Measurements from ENCODE around the gene GRAP2. TPM values are rescaled to one million over a fixed set of nuclear protein-coding genes. Genes with fewer than 3 reads are reported as not detected.

Gene GRAP2
- total and polyA plus RNA-seq, 7 experiments from 2014 or later, result 55.2 to 156 (median 128) TPM

DNA sequence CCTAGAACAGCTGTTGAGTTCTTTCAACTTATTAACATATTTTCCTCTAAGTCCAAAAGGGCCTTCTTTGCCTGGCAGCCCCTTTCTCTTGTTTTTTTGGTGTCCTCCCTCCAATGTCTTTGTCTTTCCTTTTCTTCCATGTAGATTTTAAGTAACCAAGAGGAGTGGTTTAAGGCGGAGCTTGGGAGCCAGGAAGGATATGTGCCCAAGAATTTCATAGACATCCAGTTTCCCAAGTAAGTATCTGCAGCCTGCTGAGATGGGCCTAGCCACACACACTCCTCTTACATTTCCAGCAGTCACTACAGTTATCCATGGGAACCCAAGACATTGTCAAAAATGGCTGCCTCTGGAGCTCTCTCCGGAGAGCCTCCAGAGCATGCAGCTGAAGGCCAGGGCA is 54.8 kb downstream of the GRAP2 start:
- no peak for ATAC-seq
- no peaks in the 10 kb centered on the region for H3K27me3 Mint-ChIP-seq
- no peaks in the 10 kb centered on the region for H3K9me3 Mint-ChIP-seq
- intact Hi-C loops (cut with micrococcal nuclease), result no loop called here
- Histone ChIP-seq H3K27ac (ENCODE audit: low read depth, low read length) (peak overlapping the region; percentile 17), H3K4me3 (ENCODE audit: low read length) (no peak overlapping the region), H3K36me3 (ENCODE audit: control insufficient read depth in 2 of 3, insufficient read depth in 3 of 3, low read length in 3 of 3) (peaks cover 16 to 55% (median 20%) of the 10 kb centered on the region in 3 experiments), H3K9me3 (ENCODE audit: control insufficient read depth in 2 of 3, low read length in 3 of 3) (no peaks in the 10 kb centered on the region), H3K4me1 (ENCODE audit: control insufficient read depth in 2 of 2, insufficient read depth in 2 of 2, low read length in 2 of 2) (peaks cover 59 to 83% of the 10 kb centered on the region in 2 donors), H3K27me3 (ENCODE audit: control insufficient read depth in 2 of 2, insufficient read depth in 2 of 2, low read length in 2 of 2) (no peaks in the 10 kb centered on the region)
- peaks cover 37 to 70% (median 52%) of the 10 kb centered on the region in 5 donors for H3K36me3 Mint-ChIP-seq
- peaks cover 68 to 97% (median 89%) of the 10 kb centered on the region in 7 donors for H3K4me1 Mint-ChIP-seq
- peak overlapping the region in 6 of 10 donors; percentile 6 to 80 (median 34) for H3K4me3 Mint-ChIP-seq
- peak overlapping the region in 7 of 9 donors; percentile 21 to 98 (median 88) for H3K27ac Mint-ChIP-seq
- DNase-seq, result no peak
- CTCF ChIA-PET, result interaction anchor here (0.6 to 1.2 kb wide), 2 partner anchors 69 to 71 kb away, joined by 3 to 7 read pairs; no protein-coding TSS in a partner anchor
- POLR2A ChIA-PET, result interaction anchor here (0.6 kb wide), 1 partner anchor 179 kb away, joined by 3 read pairs; no protein-coding TSS in a partner anchor

DNA sequence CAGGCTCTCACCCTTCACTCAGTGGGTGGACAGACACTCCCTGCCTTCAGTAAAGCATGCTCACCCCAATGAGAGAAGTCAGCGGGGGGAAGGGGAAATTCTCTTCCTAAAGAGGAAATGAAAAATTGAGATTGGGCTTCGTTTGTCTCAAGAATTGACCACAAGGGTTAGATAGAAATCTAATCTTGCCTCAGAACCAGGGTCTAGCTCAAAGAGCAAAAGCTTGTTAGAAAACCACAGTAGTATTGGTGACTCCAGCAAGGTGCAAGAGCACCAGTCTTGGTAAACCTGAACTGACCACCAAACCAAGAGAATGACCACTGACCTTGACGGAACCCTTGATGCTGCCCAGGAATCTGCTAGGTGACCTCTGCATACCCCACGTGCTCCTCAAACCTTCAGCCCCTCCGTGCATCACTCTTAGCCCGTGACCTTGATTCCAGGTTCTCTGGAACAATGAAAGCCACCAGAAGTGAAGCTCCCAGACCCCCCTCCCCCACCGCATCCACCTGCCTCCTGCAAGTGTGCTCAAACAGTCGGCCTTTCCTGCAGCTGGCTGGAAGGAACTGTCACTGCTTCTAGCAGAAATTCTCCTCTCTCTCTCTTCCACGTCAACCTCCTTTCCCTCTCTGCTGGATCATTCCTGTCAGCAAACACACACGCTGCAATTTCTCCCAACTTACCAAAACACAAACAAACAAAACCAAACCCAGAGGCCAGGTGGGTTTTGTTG is 56.2 kb downstream of the GRAP2 start:
- Mint-ChIP-seq H3K36me3 (peaks cover 38 to 69% (median 51%) of the 10 kb centered on the region in 5 donors), H3K9me3 (no peaks in the 10 kb centered on the region), H3K4me3 (peak overlapping the region in 7 of 10 donors; percentile 9 to 70 (median 64)), H3K27me3 (no peaks in the 10 kb centered on the region), H3K27ac (peak overlapping the region in 7 of 9 donors; percentile 35 to 93 (median 84)), H3K4me1 (peaks cover 63 to 97% (median 90%) of the 10 kb centered on the region in 7 donors)
- peak; percentile 3 for ATAC-seq
- peak overlapping the region; percentile 35 for H3K27ac ChIP-seq (ENCODE audit: low read depth, low read length)
- no peak overlapping the region for H3K4me3 ChIP-seq (ENCODE audit: low read length)
- peaks cover 58 to 83% of the 10 kb centered on the region in 2 donors for H3K4me1 ChIP-seq (ENCODE audit: control insufficient read depth in 2 of 2, insufficient read depth in 2 of 2, low read length in 2 of 2)
- intact Hi-C loops (cut with micrococcal nuclease), result no loop called here
- H3K27me3 ChIP-seq (ENCODE audit: control insufficient read depth in 2 of 2, insufficient read depth in 2 of 2, low read length in 2 of 2), result no peaks in the 10 kb centered on the region
- CTCF ChIA-PET, result interaction anchor here (0.8 to 1.2 kb wide), 3 partner anchors 28 to 87 kb away, joined by 3 read pairs; no protein-coding TSS in a partner anchor
- DNase-seq, result no peak
- POLR2A ChIA-PET, result interaction anchor here (0.6 to 1.9 kb wide), 6 partner anchors 11 to 437 kb away, joined by 3 to 7 read pairs (median 3); no protein-coding TSS in a partner anchor
- no peaks in the 10 kb centered on the region for H3K9me3 ChIP-seq (ENCODE audit: control insufficient read depth in 2 of 3, low read length in 3 of 3)
- H3K36me3 ChIP-seq (ENCODE audit: control insufficient read depth in 2 of 3, insufficient read depth in 3 of 3, low read length in 3 of 3), result peaks cover 19 to 69% (median 28%) of the 10 kb centered on the region in 3 experiments

DNA sequence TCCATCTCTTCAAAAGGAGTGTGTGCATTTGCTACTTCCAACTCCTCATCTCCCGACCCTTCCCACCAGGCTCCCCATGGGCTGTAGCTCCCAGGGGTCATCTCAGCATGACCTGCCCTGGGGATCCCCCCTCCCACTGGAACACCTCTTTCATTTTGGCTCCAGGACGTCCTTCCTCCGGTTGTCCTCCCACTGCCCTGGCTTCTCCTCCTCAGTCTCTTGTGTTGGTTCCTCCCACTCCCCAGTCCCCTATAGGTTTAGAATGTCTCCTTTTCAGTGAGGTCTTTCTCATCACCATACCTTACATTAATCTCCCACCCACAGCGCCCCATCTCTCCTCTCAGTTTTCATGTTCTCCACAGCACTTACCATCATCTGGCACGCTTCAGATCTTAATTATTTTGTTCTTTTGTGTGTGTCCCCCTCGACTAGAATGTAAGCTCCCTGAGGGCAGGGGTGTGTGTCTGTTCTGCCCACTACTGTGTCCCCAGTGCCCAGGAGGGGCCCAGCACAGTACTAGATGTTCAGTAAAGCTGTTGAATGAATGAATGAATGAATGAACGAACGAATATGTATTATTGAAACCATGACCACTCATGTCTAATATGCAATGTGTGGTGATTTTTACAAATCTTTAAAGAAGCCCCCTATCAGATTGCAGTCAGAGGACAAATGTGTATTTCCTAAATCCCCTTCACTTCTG is 57.3 kb downstream of the GRAP2 start:
- Mint-ChIP-seq H3K4me1 (peaks cover 56 to 94% (median 80%) of the 10 kb centered on the region in 7 donors), H3K36me3 (peaks cover 35 to 62% (median 52%) of the 10 kb centered on the region in 5 donors), H3K27ac (peak overlapping the region in 7 of 9 donors; percentile 35 to 93 (median 84)), H3K9me3 (no peaks in the 10 kb centered on the region), H3K4me3 (peak overlapping the region in 7 of 10 donors; percentile 21 to 72 (median 62)), H3K27me3 (no peaks in the 10 kb centered on the region)
- no peak for DNase-seq
- intact Hi-C loops (cut with micrococcal nuclease), result loop anchor here in 1 of 2 donors (2.0 kb wide), 1 partner anchor 13 kb away; no protein-coding TSS in a partner anchor
- H3K4me1 ChIP-seq (ENCODE audit: control insufficient read depth in 2 of 2, insufficient read depth in 2 of 2, low read length in 2 of 2), result peaks cover 48 to 72% of the 10 kb centered on the region in 2 donors
- ATAC-seq, result no peak
- peak overlapping the region; percentile 22 for H3K27ac ChIP-seq (ENCODE audit: low read depth, low read length)
- H3K9me3 ChIP-seq (ENCODE audit: control insufficient read depth in 2 of 3, low read length in 3 of 3), result no peaks in the 10 kb centered on the region
- H3K36me3 ChIP-seq (ENCODE audit: control insufficient read depth in 2 of 3, insufficient read depth in 3 of 3, low read length in 3 of 3), result peaks cover 25 to 77% (median 28%) of the 10 kb centered on the region in 3 experiments
- H3K27me3 ChIP-seq (ENCODE audit: control insufficient read depth in 2 of 2, insufficient read depth in 2 of 2, low read length in 2 of 2), result no peaks in the 10 kb centered on the region
- H3K4me3 ChIP-seq (ENCODE audit: low read length), result no peak overlapping the region
- CTCF ChIA-PET, result interaction anchor here (0.8 to 1.7 kb wide), 3 partner anchors 11 to 29 kb away, joined by 3 to 6 read pairs (median 4); no protein-coding TSS in a partner anchor
- POLR2A ChIA-PET, result interaction anchor here (0.6 to 1.9 kb wide), 6 partner anchors 12 to 863 kb away, joined by 3 to 7 read pairs (median 3); no protein-coding TSS in a partner anchor

DNA sequence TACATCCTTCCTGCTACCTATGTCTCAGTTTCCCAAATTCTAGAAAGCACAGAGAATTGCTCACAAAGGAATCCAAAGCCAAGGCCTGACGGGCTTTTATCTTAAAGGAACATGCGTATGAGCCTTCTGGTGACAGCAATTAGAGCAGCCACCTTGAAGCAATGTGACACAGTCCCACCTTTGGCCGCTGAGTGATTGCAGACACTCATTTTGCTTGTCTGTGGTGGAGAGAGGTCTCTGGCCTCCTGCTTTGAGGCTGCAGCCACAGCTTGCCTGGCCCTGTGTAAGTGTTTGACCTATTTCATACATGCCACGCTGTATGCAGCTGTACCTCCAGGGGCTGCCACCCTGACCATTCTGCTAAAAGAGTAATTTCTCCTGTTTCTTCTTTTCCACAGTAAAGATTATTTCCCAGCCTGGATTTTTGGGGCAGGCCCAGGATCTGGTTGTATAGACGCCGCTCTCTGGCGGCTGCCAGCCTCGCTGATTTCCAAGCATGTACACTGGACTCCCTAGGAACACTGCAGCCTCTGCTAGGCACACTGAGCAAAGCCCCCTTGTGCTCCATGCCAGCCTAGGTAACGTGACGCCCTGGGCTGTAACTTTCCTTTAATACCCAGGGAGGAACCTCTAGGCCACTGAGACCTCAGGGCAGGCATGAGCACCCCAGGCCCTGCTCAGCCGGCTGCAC is 58.2 kb downstream of the GRAP2 start:
- intact Hi-C loops (cut with micrococcal nuclease), result loop anchor here in 1 of 2 donors (1.0 to 2.0 kb wide), 3 partner anchors 8 to 65 kb away; no protein-coding TSS in a partner anchor
- no peaks in the 10 kb centered on the region for H3K27me3 ChIP-seq (ENCODE audit: control insufficient read depth in 2 of 2, insufficient read depth in 2 of 2, low read length in 2 of 2)
- peaks cover 47 to 87% (median 76%) of the 10 kb centered on the region in 7 donors for H3K4me1 Mint-ChIP-seq
- H3K9me3 Mint-ChIP-seq, result no peaks in the 10 kb centered on the region
- no peaks in the 10 kb centered on the region for H3K9me3 ChIP-seq (ENCODE audit: control insufficient read depth in 2 of 3, low read length in 3 of 3)
- no peak for DNase-seq
- peaks cover 42 to 63% of the 10 kb centered on the region in 2 donors for H3K4me1 ChIP-seq (ENCODE audit: control insufficient read depth in 2 of 2, insufficient read depth in 2 of 2, low read length in 2 of 2)
- POLR2A ChIA-PET, result interaction anchor here (0.6 to 1.8 kb wide), 5 partner anchors 9 to 862 kb away, joined by 3 to 8 read pairs (median 5); no protein-coding TSS in a partner anchor
- peak overlapping the region; percentile 44 for H3K27ac ChIP-seq (ENCODE audit: low read depth, low read length)
- peaks cover 28 to 64% (median 55%) of the 10 kb centered on the region in 5 donors for H3K36me3 Mint-ChIP-seq
- no peak overlapping the region for H3K4me3 ChIP-seq (ENCODE audit: low read length)
- no peaks in the 10 kb centered on the region for H3K27me3 Mint-ChIP-seq
- peak overlapping the region in 8 of 10 donors; percentile 14 to 70 (median 42) for H3K4me3 Mint-ChIP-seq
- H3K27ac Mint-ChIP-seq, result peak overlapping the region in 7 of 9 donors; percentile 53 to 93 (median 84)
- ATAC-seq, result no peak
- H3K36me3 ChIP-seq (ENCODE audit: control insufficient read depth in 2 of 3, insufficient read depth in 3 of 3, low read length in 3 of 3), result peaks cover 28 to 86% (median 29%) of the 10 kb centered on the region in 3 experiments
- CTCF ChIA-PET, result interaction anchor here (1.1 to 1.7 kb wide), 4 partner anchors 12 to 66 kb away, joined by 4 to 8 read pairs (median 5); no protein-coding TSS in a partner anchor

DNA sequence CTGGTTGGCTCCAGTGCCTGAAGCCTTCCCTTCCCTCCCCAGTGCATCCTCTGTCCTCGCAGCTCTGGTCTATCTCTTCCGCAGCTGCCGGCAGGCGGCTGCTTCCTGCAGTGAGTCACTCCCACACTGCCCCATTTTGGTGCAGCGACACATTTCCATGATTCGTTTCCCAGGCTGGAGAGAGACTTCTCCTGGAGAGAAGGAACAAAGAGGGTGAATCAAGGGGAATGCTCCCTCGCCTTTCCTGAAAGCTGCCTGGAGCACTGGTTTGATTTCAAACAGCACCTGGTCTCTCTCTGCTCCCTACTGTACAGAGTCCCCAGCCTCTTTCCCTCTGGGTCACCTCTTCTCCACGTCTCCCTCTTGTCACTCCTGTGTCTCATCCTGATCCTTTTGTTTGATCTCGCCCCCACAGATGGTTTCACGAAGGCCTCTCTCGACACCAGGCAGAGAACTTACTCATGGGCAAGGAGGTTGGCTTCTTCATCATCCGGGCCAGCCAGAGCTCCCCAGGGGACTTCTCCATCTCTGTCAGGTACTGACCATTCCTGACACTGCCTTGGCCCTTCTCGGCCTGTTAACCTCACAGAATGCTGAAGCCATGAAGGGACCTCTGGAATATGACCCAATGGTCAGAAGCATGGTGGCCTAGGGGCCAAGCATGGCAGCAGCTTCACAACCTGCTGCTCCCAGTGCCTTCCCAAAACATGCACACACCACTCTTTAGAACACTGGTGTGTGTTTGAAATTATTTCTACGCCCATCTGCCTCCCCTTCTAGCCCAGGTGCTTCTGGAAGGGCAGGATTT is 59.0 kb downstream of the GRAP2 start, which contains the start of gene TMA7B:
TMA7B (plus strand) TSS at position 758 of the 808 bp plus-strand sequence. CDS start 3,978 bp downstream, outside the sequence.
- Mint-ChIP-seq H3K4me1 (peaks cover 47 to 80% (median 73%) of the 10 kb centered on the region in 7 donors), H3K27me3 (no peaks in the 10 kb centered on the region), H3K9me3 (no peaks in the 10 kb centered on the region), H3K36me3 (peaks cover 28 to 70% (median 62%) of the 10 kb centered on the region in 5 donors), H3K4me3 (peak within 1 kb of the TSS; percentile 44 to 78 (median 56)), H3K27ac (peak within 1 kb of the TSS in 7 of 9 donors; percentile 81 to 93 (median 85))
- H3K4me1 ChIP-seq (ENCODE audit: control insufficient read depth in 2 of 2, insufficient read depth in 2 of 2, low read length in 2 of 2), result peaks cover 42 to 55% of the 10 kb centered on the region in 2 donors
- peak within 1 kb of the TSS; percentile 44 for H3K27ac ChIP-seq (ENCODE audit: low read depth, low read length)
- intact Hi-C loops (cut with micrococcal nuclease), result loop anchor here (1.0 to 2.0 kb wide), 5 partner anchors 9 to 64 kb away; no protein-coding TSS in a partner anchor
- ChIA-PET CTCF (interaction anchor here (1.1 to 1.7 kb wide), 4 partner anchors 16 to 65 kb away, joined by 4 to 8 read pairs (median 6); no protein-coding TSS in a partner anchor), POLR2A (interaction anchor here (0.5 to 1.8 kb wide), 6 partner anchors 9 to 50 kb away, joined by 3 to 8 read pairs (median 4); no protein-coding TSS in a partner anchor)
- no peaks in the 10 kb centered on the region for H3K27me3 ChIP-seq (ENCODE audit: control insufficient read depth in 2 of 2, insufficient read depth in 2 of 2, low read length in 2 of 2)
- H3K36me3 ChIP-seq (ENCODE audit: control insufficient read depth in 2 of 3, insufficient read depth in 3 of 3, low read length in 3 of 3), result peaks cover 30 to 90% (median 33%) of the 10 kb centered on the region in 3 experiments
- H3K9me3 ChIP-seq (ENCODE audit: control insufficient read depth in 2 of 3, low read length in 3 of 3), result no peaks in the 10 kb centered on the region
- ATAC-seq (peak; percentile 57), DNase-seq (peak in 6 of 9 donors; percentile 28 to 53 (median 41))
- no peak within 1 kb of the TSS for H3K4me3 ChIP-seq (ENCODE audit: low read length)

All from naive thymus-derived CD4-positive, alpha-beta T cell (primary cell).